Brain microvascular endothelial cell (primary cell): ENCODE measurements around the gene ERBB4.

Source experiments
- DNase-seq: peaks from one replicate; pipeline ENCODE4 v3.0.0-alpha.2; 2020
- H3K27ac ChIP-seq: fragments of 250-450 bp; sonication (Bioruptor Pico); 2 replicates; pipeline ENCODE4 v1.5.1; 2020; ENCODE audit warnings: mild to moderate bottlenecking, moderate library complexity
- H3K27me3 ChIP-seq: fragments of 250-450 bp; sonication (Bioruptor Pico); replicated peaks from 2 replicates; pipeline ENCODE4 v1.5.1; 2020; ENCODE audit warnings: mild to moderate bottlenecking
- H3K36me3 ChIP-seq: fragments of 250-450 bp; sonication (Bioruptor Pico); replicated peaks from 2 replicates; pipeline ENCODE4 v1.5.1; 2020; ENCODE audit warnings: mild to moderate bottlenecking
- H3K4me3 ChIP-seq: 2 replicates; pipeline ENCODE4 v1.5.1; 2011; ENCODE audit warnings: low read depth, mild to moderate bottlenecking, control low read depth, low read length, moderate library complexity
- CTCF ChIP-seq: IDR thresholded peaks from 2 replicates; pipeline ENCODE4 v1.5.1; 2011; ENCODE audit warnings: low read depth, mild to moderate bottlenecking, moderate library complexity, low read length, control low read depth, inconsistent platforms; ENCODE audit errors: missing control alignments
- in situ Hi-C: cut with HindIII; loops from 2 replicates; pipeline ENCODE4 v1.10.0; 2017; ENCODE audit warnings: low sequenced_read_pairs, low pct_ligation_motif_present

Gene ERBB4

GRCh38 chr2:211455216-211455841, 1083.3 kb downstream of the ERBB4 start:
- H3K4me3 ChIP-seq = no peak overlapping the region
- TF ChIP-seq CTCF = peak; percentile 97
- DNase-seq = peak; percentile 63
- H3K27me3 ChIP-seq = no peaks in the 10 kb centered on the region
- in situ Hi-C loops = no loop called here
- H3K27ac ChIP-seq = no peak overlapping the region
- H3K36me3 ChIP-seq = no peaks in the 10 kb centered on the region

GRCh38 chr2:211454679-211455078, 1083.9 kb downstream of the ERBB4 start:
- H3K27ac ChIP-seq = no peak overlapping the region
- no peak for TF ChIP-seq CTCF
- in situ Hi-C loops = no loop called here
- no peaks in the 10 kb centered on the region for H3K27me3 ChIP-seq
- DNase-seq = no peak
- no peaks in the 10 kb centered on the region for H3K36me3 ChIP-seq
- no peak overlapping the region for H3K4me3 ChIP-seq

- no peaks in the 10 kb centered on the region for H3K36me3 ChIP-seq
- TF ChIP-seq CTCF = no peak
- in situ Hi-C loops = no loop called here
- no peaks in the 10 kb centered on the region for H3K27me3 ChIP-seq
- no peak overlapping the region for H3K27ac ChIP-seq
- DNase-seq = no peak
- no peak overlapping the region for H3K4me3 ChIP-seq
Measured at GRCh38 chr2:211453311-211453887, 1085.2 kb downstream of the ERBB4 start.

- H3K27ac ChIP-seq = no peak overlapping the region
- in situ Hi-C loops = no loop called here
- no peak overlapping the region for H3K4me3 ChIP-seq
- DNase-seq = no peak
- no peak for TF ChIP-seq CTCF
- no peaks in the 10 kb centered on the region for H3K27me3 ChIP-seq
- H3K36me3 ChIP-seq = no peaks in the 10 kb centered on the region
Measured at GRCh38 chr2:211451642-211452041, 1087.0 kb downstream of the ERBB4 start.

GRCh38 chr2:211449819-211450218, 1088.8 kb downstream of the ERBB4 start:
- H3K4me3 ChIP-seq = no peak overlapping the region
- no peak for DNase-seq
- H3K27me3 ChIP-seq = no peaks in the 10 kb centered on the region
- no peaks in the 10 kb centered on the region for H3K36me3 ChIP-seq
- no peak for TF ChIP-seq CTCF
- in situ Hi-C loops = no loop called here
- H3K27ac ChIP-seq = no peak overlapping the region

- H3K27me3 ChIP-seq = no peaks in the 10 kb centered on the region
- in situ Hi-C loops = no loop called here
- no peak overlapping the region for H3K4me3 ChIP-seq
- no peak for DNase-seq
- H3K36me3 ChIP-seq = no peaks in the 10 kb centered on the region
- H3K27ac ChIP-seq = no peak overlapping the region
- TF ChIP-seq CTCF = no peak
Measured at GRCh38 chr2:211447548-211447947, 1091.1 kb downstream of the ERBB4 start.
